Measurements from ENCODE around the gene PTPN2. TPM values are rescaled to one million over a fixed set of nuclear protein-coding genes. Genes with fewer than 3 reads are reported as not detected.

PTPN2 gene
- total RNA-seq, 2 donors from 2014 or later = 47.3 to 48.5 TPM

DNA sequence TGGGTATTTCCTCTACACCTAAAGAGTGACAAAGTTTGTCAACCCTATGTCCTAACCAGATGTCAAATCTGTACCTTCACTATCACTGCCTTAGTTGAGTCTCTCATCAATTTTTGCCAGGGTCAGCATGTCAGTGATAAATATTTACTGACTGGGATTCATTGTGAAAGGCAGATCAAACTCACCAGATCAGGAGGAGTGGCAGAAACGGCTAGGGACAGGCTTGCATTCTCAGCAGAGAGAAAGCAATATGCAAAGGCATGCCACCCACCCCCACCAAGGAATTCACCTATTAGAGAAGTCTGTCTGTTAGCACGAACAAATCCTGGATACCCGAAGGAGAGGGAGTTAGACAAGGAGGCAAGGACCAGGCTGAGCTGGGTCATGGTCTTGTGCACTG lies 62.6 kb downstream of the PTPN2 start:
- no peaks in the 10 kb centered on the region for H3K27me3 ChIP-seq (ENCODE audit: control insufficient read depth, insufficient read depth, low read length, poor library complexity, severe bottlenecking)
- DNase-seq = peak; percentile 71
- H3K36me3 ChIP-seq (ENCODE audit: control insufficient read depth, insufficient read depth, low read length) = peaks cover 44% of the 10 kb centered on the region
- peak overlapping the region; percentile 26 for H3K27ac Mint-ChIP-seq
- H3K27me3 Mint-ChIP-seq (ENCODE audit: insufficient read depth) = no peaks in the 10 kb centered on the region
- peaks cover 38% of the 10 kb centered on the region for H3K36me3 Mint-ChIP-seq (ENCODE audit: low read depth)
- H3K9me3 Mint-ChIP-seq = no peaks in the 10 kb centered on the region
- peaks cover 28% of the 10 kb centered on the region for H3K4me1 Mint-ChIP-seq
- no peaks in the 10 kb centered on the region for H3K9me3 ChIP-seq (ENCODE audit: control insufficient read depth, low read length)
- TF ChIP-seq, protein P1, sequence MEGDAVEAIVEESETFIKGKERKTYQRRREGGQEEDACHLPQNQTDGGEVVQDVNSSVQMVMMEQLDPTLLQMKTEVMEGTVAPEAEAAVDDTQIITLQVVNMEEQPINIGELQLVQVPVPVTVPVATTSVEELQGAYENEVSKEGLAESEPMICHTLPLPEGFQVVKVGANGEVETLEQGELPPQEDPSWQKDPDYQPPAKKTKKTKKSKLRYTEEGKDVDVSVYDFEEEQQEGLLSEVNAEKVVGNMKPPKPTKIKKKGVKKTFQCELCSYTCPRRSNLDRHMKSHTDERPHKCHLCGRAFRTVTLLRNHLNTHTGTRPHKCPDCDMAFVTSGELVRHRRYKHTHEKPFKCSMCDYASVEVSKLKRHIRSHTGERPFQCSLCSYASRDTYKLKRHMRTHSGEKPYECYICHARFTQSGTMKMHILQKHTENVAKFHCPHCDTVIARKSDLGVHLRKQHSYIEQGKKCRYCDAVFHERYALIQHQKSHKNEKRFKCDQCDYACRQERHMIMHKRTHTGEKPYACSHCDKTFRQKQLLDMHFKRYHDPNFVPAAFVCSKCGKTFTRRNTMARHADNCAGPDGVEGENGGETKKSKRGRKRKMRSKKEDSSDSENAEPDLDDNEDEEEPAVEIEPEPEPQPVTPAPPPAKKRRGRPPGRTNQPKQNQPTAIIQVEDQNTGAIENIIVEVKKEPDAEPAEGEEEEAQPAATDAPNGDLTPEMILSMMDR (conservative IDR thresholded peaks at IDR 0.05) = no peak
- no peak overlapping the region for H3K4me3 ChIP-seq (ENCODE audit: low read length)
- no peak overlapping the region for H3K4me3 Mint-ChIP-seq
- peaks cover 3% of the 10 kb centered on the region for H3K4me1 ChIP-seq (ENCODE audit: control insufficient read depth, insufficient read depth, low read length)
- H3K27ac ChIP-seq (ENCODE audit: low read depth, low read length) = no peak overlapping the region
- no peak overlapping the region for H3K9ac ChIP-seq (ENCODE audit: extremely low read depth, low read length, poor library complexity, severe bottlenecking)
- 40 to 62% methylated on average over 1 to 3 of the region's 3 CpGs for WGBS, 2 experiments (ENCODE audit: insufficient coverage in 1 of 2, insufficient read length in 1 of 2)

DNA sequence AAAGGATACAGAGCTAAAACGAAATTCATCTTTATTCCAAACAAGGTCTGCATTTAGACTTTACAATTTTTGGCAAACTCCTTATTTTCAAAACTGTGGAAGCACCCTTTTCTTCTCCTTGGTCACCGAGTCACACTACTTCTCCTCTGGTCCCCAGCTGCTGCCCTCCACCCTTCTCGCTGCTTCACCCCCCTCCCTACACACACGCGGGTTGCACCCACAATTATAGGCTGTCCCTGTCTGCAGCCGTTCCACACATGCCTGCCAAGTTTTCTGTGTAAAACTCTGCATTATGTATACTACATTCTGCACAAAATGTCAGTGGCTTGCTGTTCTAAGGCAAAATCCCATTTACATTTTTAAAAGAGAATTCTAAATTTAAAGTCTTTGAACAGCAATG lies 63.5 kb downstream of the PTPN2 start:
- H3K4me1 ChIP-seq (ENCODE audit: control insufficient read depth, insufficient read depth, low read length) = peaks cover 3% of the 10 kb centered on the region
- Mint-ChIP-seq H3K4me3 (no peak overlapping the region), H3K4me1 (peaks cover 28% of the 10 kb centered on the region), H3K27me3 (ENCODE audit: insufficient read depth) (no peaks in the 10 kb centered on the region), H3K27ac (no peak overlapping the region), H3K9me3 (no peaks in the 10 kb centered on the region), H3K36me3 (ENCODE audit: low read depth) (peaks cover 41% of the 10 kb centered on the region)
- TF ChIP-seq, protein P1 (conservative IDR thresholded peaks at IDR 0.05) = no peak
- H3K4me3 ChIP-seq (ENCODE audit: low read length) = no peak overlapping the region
- no peaks in the 10 kb centered on the region for H3K27me3 ChIP-seq (ENCODE audit: control insufficient read depth, insufficient read depth, low read length, poor library complexity, severe bottlenecking)
- whole genome bisulfite sequencing, 2 experiments (ENCODE audit: insufficient coverage in 1 of 2, insufficient read length in 1 of 2) = 73 to 90% methylated on average over 6 of the region's 6 CpGs
- peaks cover 44% of the 10 kb centered on the region for H3K36me3 ChIP-seq (ENCODE audit: control insufficient read depth, insufficient read depth, low read length)
- no peak overlapping the region for H3K9ac ChIP-seq (ENCODE audit: extremely low read depth, low read length, poor library complexity, severe bottlenecking)
- no peak overlapping the region for H3K27ac ChIP-seq (ENCODE audit: low read depth, low read length)
- H3K9me3 ChIP-seq (ENCODE audit: control insufficient read depth, low read length) = no peaks in the 10 kb centered on the region
- DNase-seq = no peak

DNA sequence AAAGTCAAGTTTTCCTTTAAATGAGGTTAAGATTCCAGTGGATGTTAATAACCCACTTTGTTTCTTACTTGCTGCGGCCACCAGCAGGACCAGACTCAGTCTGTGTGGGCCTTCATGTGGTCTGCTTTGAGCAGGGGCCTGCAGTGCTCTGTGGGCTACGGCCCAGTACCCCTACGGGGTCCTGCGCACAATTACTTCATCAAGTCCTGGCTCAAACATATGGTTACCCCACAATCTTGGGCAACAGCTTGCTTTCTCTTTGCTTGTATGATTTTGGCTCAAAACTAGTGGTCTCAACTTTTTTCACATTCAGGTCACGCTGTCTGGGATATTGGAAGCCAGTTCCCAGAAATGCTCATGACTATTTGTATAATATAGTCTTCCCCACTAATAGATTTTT lies 64.2 kb downstream of the PTPN2 start:
- Mint-ChIP-seq H3K9me3 (no peaks in the 10 kb centered on the region), H3K4me1 (peaks cover 28% of the 10 kb centered on the region), H3K27ac (no peak overlapping the region), H3K4me3 (no peak overlapping the region), H3K36me3 (ENCODE audit: low read depth) (peaks cover 36% of the 10 kb centered on the region), H3K27me3 (ENCODE audit: insufficient read depth) (no peaks in the 10 kb centered on the region)
- Histone ChIP-seq H3K9ac (ENCODE audit: extremely low read depth, low read length, poor library complexity, severe bottlenecking) (no peak overlapping the region), H3K27me3 (ENCODE audit: control insufficient read depth, insufficient read depth, low read length, poor library complexity, severe bottlenecking) (no peaks in the 10 kb centered on the region), H3K4me1 (ENCODE audit: control insufficient read depth, insufficient read depth, low read length) (peaks cover 3% of the 10 kb centered on the region), H3K4me3 (ENCODE audit: low read length) (no peak overlapping the region), H3K9me3 (ENCODE audit: control insufficient read depth, low read length) (no peaks in the 10 kb centered on the region), H3K36me3 (ENCODE audit: control insufficient read depth, insufficient read depth, low read length) (peaks cover 41% of the 10 kb centered on the region), H3K27ac (ENCODE audit: low read depth, low read length) (no peak overlapping the region)
- no peak for DNase-seq
- 60 to 89% methylated on average over 1 to 5 of the region's 5 CpGs for WGBS, 2 experiments (ENCODE audit: insufficient coverage in 1 of 2, insufficient read length in 1 of 2)
- TF ChIP-seq, protein P1 (conservative IDR thresholded peaks at IDR 0.05) = no peak
